ENCODE results near the gene EBPL. TPM values are rescaled to one million over a fixed set of nuclear protein-coding genes. Genes with fewer than 3 reads are reported as not detected.
A peak's percentile ranks its signal among the peaks of the same experiment; 100 is the strongest.
"Not testable (repeated sequence)": the region's sequence is repeated elsewhere in the genome, so short reads cannot be mapped to it uniquely, and the experiment has no call there.

The EBPL gene
- 10 to 100 TPM; 27.5 to 28.1 TPM for total RNA-seq

DNA sequence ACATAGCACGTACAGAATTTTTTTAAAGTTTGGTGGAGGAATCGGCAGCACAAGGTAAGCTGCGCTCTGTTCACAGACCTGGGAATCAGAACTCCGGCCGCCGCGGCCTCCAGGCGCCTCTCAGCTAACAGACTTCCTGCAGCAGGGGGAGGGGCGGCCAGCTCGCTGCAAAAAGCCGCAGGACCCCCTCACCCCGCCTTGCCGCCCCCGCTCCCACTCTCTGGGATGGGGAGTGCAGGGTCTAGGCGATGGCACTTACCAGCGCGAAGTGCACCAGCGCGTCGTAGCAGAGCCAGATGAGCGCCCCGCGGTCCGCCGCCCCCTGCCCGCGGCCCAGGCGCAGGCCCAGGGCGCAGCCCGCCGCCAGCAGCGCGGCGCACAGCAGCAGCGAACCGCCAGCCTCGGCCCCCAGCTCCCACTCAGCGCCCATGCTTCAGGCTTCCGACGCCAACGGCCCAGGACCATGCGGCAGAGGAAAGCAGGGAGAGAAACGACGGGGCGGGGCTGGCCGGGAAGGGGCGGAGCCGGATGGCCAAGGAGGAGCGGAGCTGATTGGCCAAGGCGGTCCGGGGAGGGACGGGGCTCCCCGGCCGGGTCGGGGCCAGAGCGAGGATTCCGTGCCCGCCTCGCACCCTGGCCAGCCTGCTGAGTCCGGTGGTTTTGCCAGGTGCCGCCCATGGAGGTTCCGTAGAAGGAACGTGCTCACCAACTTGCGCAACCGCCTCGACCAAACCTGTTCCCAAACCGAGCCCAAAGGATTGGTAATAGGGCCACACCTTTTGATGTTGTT is at the start of gene EBPL:
Gene EBPL (minus strand): TSS at position 492 of the 790 bp plus-strand sequence. CDS start 62 bp downstream, at position 430.
- peaks cover 24% of the 10 kb centered on the region for H3K4me1 Mint-ChIP-seq
- peak within 1 kb of the TSS; percentile 85 for H3K4me3 Mint-ChIP-seq
- H3K36me3 Mint-ChIP-seq (ENCODE audit: low read depth): peaks cover 16% of the 10 kb centered on the region

DNA sequence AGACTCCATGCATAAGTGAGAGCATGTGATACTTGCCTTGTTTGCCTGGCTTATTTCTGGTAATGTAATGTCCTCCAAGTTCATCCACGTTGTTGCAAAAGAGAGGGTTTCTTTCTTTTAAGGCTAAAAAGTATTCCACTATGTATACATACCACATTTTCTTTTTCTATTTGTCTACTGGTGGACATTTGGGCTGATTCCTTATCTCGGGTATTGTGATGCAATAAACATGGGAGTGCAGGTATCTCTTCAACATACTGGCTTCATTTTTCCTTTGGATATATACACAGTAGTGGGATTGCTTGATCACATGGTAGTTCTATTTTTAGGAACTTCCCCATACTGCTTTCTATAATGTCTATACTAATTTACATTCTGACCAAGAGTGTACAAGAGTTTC is 49.6 kb upstream of the EBPL start:
- ChIA-PET CTCF (no interaction called here), POLR2A (no interaction called here)
- Mint-ChIP-seq H3K36me3 (ENCODE audit: low read depth) (peaks cover 17% of the 10 kb centered on the region), H3K9me3 (no peaks in the 10 kb centered on the region), H3K27me3 (no peaks in the 10 kb centered on the region), H3K27ac (no peak overlapping the region), H3K4me3 (no peak overlapping the region), H3K4me1 (no peaks in the 10 kb centered on the region)
- no peak for DNase-seq

More for the DNA sequence above, at the start of gene EBPL:
- Mint-ChIP-seq H3K9me3 (no peaks in the 10 kb centered on the region), H3K27ac (peak within 1 kb of the TSS; percentile 64), H3K27me3 (no peaks in the 10 kb centered on the region)
- DNase-seq: peak; percentile 91
- CTCF ChIA-PET: interaction anchor here (0.6 to 1.2 kb wide), 3 partner anchors 102 to 1378 kb away, joined by 3 to 5 read pairs (median 3); partner anchors contain the start of genes CAB39L, KPNA3 and SETDB2
- POLR2A ChIA-PET: interaction anchor here (0.8 to 2.0 kb wide), 9 partner anchors 9 to 443 kb away, joined by 3 to 27 read pairs (median 3); partner anchors contain the start of genes ARL11, CDADC1, KPNA3 and PHF11

DNA sequence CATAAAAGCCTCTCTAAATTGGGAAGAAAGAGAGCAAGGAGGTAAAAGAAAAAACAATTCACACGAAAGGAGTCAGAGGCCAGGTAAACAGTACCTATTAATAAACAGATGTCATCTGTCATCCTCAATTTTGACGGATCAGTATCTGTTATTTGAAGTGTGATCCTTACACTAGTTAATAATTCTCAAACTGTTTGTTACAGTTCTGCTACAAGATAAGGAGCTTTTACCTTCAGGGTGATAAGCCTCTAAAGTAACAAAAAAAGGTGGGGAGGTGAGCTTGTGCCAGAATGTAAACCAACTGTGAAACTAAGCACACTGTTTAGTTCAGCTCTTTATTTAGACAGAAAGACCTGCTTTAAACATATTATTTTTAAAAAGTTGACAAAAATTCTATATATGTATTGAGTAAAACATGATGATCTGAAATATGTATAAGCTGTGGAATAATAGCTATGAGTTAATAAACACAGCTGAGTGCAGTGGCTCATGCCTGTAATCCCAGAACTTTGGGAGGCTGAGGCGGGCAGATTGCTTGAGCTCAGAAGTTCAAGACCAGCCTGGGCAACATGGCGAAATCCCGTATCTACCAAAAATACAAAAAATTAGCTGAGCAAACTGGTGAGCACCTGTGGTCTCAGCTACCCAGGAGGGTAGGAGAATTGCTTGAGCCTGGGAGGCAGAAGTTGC is 48.4 kb upstream of the EBPL start:
- no peak for DNase-seq
- Mint-ChIP-seq H3K27me3 (no peaks in the 10 kb centered on the region), H3K4me3 (no peak overlapping the region), H3K9me3 (no peaks in the 10 kb centered on the region), H3K4me1 (no peaks in the 10 kb centered on the region), H3K27ac (no peak overlapping the region), H3K36me3 (ENCODE audit: low read depth) (peaks cover 8% of the 10 kb centered on the region)
- POLR2A ChIA-PET: no interaction called here
- CTCF ChIA-PET: interaction anchor here (0.7 to 0.9 kb wide), 2 partner anchors 20 to 502 kb away, joined by 4 read pairs; no protein-coding TSS in a partner anchor

DNA sequence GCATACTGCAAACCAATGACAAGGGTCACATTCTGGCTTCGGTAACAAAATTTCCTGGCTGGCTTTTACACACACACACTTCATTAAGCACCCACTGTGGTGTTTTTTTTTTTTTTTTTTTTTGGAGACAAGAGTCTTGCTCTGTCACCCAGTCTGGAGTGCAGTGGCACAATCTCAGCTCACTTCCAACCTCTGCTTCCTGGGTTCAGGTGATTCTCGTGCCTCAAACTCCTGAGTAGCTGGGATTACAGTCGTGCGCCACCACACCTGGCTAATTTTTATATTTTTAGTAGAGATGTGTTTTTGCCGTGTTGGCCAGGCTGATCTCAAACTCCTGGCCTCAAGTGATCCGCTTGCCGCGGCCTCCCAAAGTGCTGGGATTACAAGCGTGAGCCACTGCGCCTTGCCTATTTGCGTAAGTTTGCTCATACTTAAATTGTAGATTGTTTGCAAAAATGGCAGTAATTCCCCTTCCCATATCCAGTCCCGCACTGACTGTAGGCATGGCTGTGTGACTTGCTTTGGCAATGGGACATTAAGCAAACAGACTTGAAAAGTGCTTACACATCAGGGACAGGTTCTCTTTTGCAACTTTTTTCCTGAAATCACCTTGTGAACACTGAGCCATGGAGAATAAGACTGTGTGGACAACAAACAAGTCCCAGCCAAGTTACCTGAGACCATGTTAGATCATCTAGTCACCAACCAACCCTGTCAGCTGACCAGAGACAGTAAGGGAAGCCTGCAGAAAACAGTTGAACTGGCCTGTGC is 42.1 kb upstream of the EBPL start:
- DNase-seq: no peak
- CTCF ChIA-PET: no interaction called here
- Mint-ChIP-seq H3K27me3 (no peaks in the 10 kb centered on the region), H3K4me1 (no peaks in the 10 kb centered on the region), H3K27ac (no peak overlapping the region), H3K4me3 (no peak overlapping the region), H3K9me3 (no peaks in the 10 kb centered on the region), H3K36me3 (ENCODE audit: low read depth) (peaks cover 14% of the 10 kb centered on the region)
- POLR2A ChIA-PET: no interaction called here

DNA sequence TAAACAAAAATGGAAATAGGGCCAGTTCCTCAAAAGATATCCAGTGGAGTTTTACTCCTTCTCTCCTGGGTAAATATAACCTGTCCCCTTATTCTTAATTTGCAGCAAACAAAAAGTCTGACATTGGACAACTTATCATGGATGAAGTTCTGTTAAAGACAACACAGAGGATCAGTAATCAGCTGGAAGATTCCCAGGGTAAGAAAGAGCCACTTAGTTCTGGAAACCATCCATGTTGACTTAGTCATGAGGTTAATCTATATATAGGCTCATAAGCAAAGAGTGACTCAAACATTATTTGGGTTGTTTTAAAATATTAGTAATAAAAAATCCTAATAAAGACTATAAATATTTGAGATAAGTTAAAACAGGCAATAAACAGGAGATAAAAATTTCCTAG is 40.5 kb upstream of the EBPL start:
- no peak for DNase-seq
- Mint-ChIP-seq H3K36me3 (ENCODE audit: low read depth) (peaks cover 26% of the 10 kb centered on the region), H3K27me3 (no peaks in the 10 kb centered on the region), H3K4me1 (no peaks in the 10 kb centered on the region), H3K27ac (no peak overlapping the region), H3K9me3 (no peaks in the 10 kb centered on the region), H3K4me3 (no peak overlapping the region)
- ChIA-PET CTCF (no interaction called here), POLR2A (no interaction called here)

DNA sequence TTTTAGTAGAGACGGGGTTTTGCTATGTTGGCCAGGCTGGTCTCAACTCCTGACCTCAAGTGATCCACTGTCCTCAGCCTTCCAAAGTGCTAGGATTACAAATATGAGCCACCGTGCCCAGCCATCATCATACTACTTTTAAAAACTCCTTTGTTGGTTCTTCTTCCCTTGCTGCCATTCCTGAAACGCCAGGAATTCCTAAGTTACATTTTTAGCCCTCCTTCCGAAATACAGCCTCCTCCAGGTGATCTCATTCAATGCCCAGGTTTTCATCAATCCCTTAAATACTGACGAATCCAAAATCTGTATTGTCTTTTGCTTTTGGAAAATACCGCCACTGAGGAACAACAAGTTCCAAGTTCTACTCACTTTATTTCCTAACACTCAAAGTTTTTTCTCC is 25.3 kb upstream of the EBPL start:
- H3K9me3 Mint-ChIP-seq: peaks cover 11% of the 10 kb centered on the region
- POLR2A ChIA-PET: no interaction called here
- no peak overlapping the region for H3K27ac Mint-ChIP-seq
- peaks cover 60% of the 10 kb centered on the region for H3K36me3 Mint-ChIP-seq (ENCODE audit: low read depth)
- H3K4me3 Mint-ChIP-seq: no peak overlapping the region
- H3K27me3 Mint-ChIP-seq: no peaks in the 10 kb centered on the region
- no peaks in the 10 kb centered on the region for H3K4me1 Mint-ChIP-seq
- CTCF ChIA-PET: no interaction called here
- no peak for DNase-seq

DNA sequence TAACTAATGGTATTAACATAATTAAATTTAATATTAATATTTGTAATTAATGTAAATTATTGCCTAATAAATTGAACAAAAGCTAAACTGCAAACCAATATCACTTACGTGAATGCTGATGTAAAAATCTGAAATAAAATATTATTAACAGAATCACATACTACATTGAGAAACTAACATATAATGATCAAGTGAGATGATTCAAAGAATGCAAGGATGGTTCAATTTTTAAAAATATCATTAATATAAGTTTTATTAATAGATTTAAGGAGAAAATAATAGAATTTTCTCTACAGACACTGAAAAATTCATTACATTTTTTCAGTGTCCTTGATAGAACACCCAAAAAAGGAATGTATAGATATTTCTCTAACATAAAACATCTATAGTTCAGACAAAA is 23.5 kb upstream of the EBPL start:
- Mint-ChIP-seq H3K4me3 (no peak overlapping the region), H3K27me3 (no peaks in the 10 kb centered on the region), H3K4me1 (no peaks in the 10 kb centered on the region), H3K27ac (no peak overlapping the region), H3K9me3 (peaks cover 11% of the 10 kb centered on the region), H3K36me3 (ENCODE audit: low read depth) (peaks cover 56% of the 10 kb centered on the region)
- CTCF ChIA-PET: no interaction called here
- POLR2A ChIA-PET: no interaction called here
- no peak for DNase-seq

DNA sequence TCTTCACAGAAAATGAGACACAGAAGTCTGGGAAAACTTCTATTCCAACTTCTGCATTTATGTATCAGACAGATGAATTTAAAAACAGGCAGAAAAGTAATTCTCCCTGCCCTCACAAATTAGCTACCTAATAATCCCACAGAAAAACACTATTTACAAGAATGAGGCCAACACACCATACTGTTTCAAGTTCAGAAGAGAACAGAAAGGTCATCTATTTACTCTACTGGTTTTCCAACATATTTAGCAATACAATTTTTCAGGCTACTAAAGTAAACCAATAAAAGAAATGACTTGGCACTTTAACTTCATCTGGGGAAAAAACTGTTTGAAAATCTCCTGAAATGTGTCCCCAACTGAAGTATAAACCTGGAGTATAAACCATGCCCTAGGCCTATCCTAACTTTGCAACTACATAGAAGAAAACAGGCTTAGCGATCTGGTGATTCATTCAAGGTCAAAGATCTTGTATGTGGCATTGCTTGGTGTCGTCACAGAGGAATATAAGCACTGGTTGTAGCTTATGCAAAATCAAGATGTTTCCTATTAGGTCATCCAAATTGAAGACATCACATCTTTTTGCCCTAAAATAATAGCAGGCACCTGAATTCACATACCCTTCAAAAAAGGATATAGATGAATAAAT is 20.1 kb upstream of the EBPL start:
- Mint-ChIP-seq H3K4me3 (no peak overlapping the region), H3K27ac (no peak overlapping the region)
- CTCF ChIA-PET: no interaction called here

DNA sequence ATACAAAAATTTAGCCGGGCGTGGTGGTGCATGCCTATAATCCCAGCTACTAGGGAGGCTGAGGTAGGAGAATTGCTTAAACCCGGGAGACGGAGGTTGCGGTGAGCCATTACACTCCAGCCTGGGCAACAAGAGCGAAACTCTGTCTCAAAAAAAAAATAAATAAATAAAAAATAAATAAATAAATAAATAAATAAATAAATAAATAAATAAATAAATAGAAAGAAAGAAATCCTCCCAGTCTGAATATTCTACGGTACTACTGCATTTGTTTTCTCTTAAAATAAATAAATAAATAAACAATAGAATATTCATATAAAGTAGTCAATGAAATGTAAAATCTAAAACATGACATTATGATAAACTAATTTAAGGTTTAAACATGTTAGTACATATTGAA is 13.0 kb upstream of the EBPL start:
- DNase-seq, H3K9me3 Mint-ChIP-seq, H3K4me3 Mint-ChIP-seq, H3K27ac Mint-ChIP-seq, H3K4me1 Mint-ChIP-seq, H3K27me3 Mint-ChIP-seq, CTCF ChIA-PET: not testable (repeated sequence)
- H3K36me3 Mint-ChIP-seq (ENCODE audit: low read depth): peaks cover 36% of the 10 kb centered on the region
- POLR2A ChIA-PET: interaction anchor here (0.8 kb wide), 1 partner anchor 13 kb away, joined by 3 read pairs; the partner anchor contains the start of gene EBPL

More for the DNA sequence above, 20.1 kb upstream of the EBPL start:
- peaks cover 9% of the 10 kb centered on the region for H3K9me3 Mint-ChIP-seq
- no peaks in the 10 kb centered on the region for H3K27me3 Mint-ChIP-seq
- peaks cover 50% of the 10 kb centered on the region for H3K36me3 Mint-ChIP-seq (ENCODE audit: low read depth)
- H3K4me1 Mint-ChIP-seq: no peaks in the 10 kb centered on the region
- DNase-seq: no peak
- POLR2A ChIA-PET: interaction anchor here (1.2 kb wide), 1 partner anchor 12 kb away, joined by 5 read pairs; no protein-coding TSS in a partner anchor

DNA sequence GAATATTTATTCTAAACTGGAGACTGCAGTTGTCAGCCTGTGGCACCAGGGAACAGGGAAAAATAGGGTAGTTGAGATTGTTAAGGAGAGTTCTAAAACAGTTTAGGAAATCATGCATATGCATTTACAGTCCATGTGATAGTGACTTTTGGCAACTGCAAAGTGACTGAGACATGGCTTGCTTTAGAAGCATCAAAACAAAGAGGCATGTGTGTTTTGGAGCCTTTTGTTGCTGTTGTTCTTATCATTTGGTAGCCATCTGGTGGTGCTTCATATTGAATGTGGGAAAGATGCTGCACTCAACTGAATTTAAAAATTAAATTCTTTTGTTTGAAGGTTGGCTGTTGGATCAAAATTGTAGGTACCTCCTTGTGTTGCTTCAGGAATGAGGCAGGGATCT is 10.2 kb upstream of the EBPL start:
- Mint-ChIP-seq H3K4me1 (no peaks in the 10 kb centered on the region), H3K27me3 (no peaks in the 10 kb centered on the region), H3K27ac (no peak overlapping the region), H3K36me3 (ENCODE audit: low read depth) (peaks cover 28% of the 10 kb centered on the region), H3K4me3 (no peak overlapping the region), H3K9me3 (no peaks in the 10 kb centered on the region)
- CTCF ChIA-PET: no interaction called here
- DNase-seq: no peak
- POLR2A ChIA-PET: no interaction called here

DNA sequence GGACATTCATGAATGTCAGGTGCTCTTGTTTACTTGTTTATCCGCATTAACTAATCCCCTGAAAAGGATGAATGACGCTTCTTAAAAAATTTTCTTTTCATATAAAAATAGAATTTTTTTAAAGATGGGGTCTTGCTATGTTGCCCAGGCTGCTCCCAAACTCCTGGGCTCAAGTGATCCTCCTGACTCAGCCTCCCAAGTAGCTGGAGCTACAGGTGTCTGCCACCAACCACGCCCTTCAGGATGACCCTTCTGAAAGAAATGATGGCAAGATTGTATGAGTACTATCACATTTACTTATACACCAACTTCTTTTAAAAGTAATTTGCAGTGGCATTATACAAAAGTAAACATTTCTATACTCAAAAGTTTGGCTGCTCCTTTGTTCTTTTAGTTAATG is 6.2 kb upstream of the EBPL start:
- ChIA-PET CTCF (no interaction called here), POLR2A (no interaction called here)
- DNase-seq: no peak
- peaks cover 1% of the 10 kb centered on the region for H3K4me1 Mint-ChIP-seq
- H3K27me3 Mint-ChIP-seq: no peaks in the 10 kb centered on the region
- H3K4me3 Mint-ChIP-seq: no peak overlapping the region
- no peaks in the 10 kb centered on the region for H3K9me3 Mint-ChIP-seq
- no peak overlapping the region for H3K27ac Mint-ChIP-seq
- H3K36me3 Mint-ChIP-seq (ENCODE audit: low read depth): peaks cover 19% of the 10 kb centered on the region

DNA sequence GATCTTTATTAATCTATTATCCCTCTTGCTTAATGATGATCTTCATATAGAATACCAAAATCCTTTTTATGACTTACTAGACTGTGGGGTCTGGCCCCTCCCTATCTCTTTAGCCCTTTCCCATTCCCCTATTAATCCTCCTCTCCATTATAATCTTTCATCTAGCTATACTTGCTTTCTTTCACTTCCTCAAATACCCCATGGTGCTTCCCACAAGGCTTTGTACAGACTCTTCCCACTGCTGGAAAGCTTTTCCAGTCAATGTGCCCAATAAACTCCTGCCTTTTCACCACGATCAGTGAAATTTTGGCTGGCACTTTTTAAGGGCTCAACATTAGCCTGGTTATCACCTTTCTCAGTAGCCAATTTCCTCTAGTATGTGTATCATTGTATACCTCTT is 3.2 kb upstream of the EBPL start:
- H3K27ac Mint-ChIP-seq: no peak overlapping the region
- CTCF ChIA-PET: interaction anchor here (1.4 to 2.4 kb wide), 2 partner anchors 24 to 97 kb away, joined by 3 to 6 read pairs; no protein-coding TSS in a partner anchor
- POLR2A ChIA-PET: no interaction called here

More for the DNA sequence above, 3.2 kb upstream of the EBPL start:
- peaks cover 16% of the 10 kb centered on the region for H3K4me1 Mint-ChIP-seq
- no peak overlapping the region for H3K4me3 Mint-ChIP-seq
- H3K9me3 Mint-ChIP-seq: no peaks in the 10 kb centered on the region
- H3K27me3 Mint-ChIP-seq: no peaks in the 10 kb centered on the region
- peaks cover 9% of the 10 kb centered on the region for H3K36me3 Mint-ChIP-seq (ENCODE audit: low read depth)
- no peak for DNase-seq

Measured in activated CD4-positive, alpha-beta memory T cell treated with anti-CD3 and anti-CD28 coated beads, Interleukin-2, amount 10 ng/mL, durations not matched to agents 7 days and 5 days (primary cell).